IMR-90 (cell line): Measurements from ENCODE around the gene PODXL. TPM values are rescaled to one million over a fixed set of nuclear protein-coding genes. Genes with fewer than 3 reads are reported as not detected.

ENCODE experiments used
- ATAC-seq: fragments of 200-7000 bp; cut with Tn5 transposase; 2 replicates; pipeline ENCODE4 v1.9.1; 2020; ENCODE audit warnings: low read depth, mild to moderate bottlenecking, moderate library complexity
- BruUV-seq: library from RNA; stranded (reverse); fragments of 400-500 nt; replicated peaks from 2 replicates; lab custom pipeline; 2021; lab: Mats Ljungman, UMichigan
- CTCF ChIA-PET: fragments of 300-600 bp; formaldehyde crosslinking; extraction: SDS; loops from one replicate; lab custom pipeline; 2021; ENCODE audit warnings: antibody characterized with exemption; lab: Yijun Ruan, JAX
- POLR2A ChIA-PET: fragments of 300-600 bp; sonication (Branson Sonifier 250); formaldehyde crosslinking; loops from one replicate; lab custom pipeline; 2022; ENCODE audit warnings: antibody characterized with exemption; ENCODE audit not compliant: unreplicated experiment; lab: Charles Lee
- DNase-seq: peaks from one replicate; pipeline ENCODE4 v3.0.0; 2013
- H2AFZ ChIP-seq: replicated peaks from 2 replicates; pipeline ENCODE3; 2013; ENCODE audit warnings: low read length, mild to moderate bottlenecking; ENCODE audit not compliant: poor library complexity
- H2AK5ac ChIP-seq: 2 replicates; pipeline ENCODE4 v1.6.1; 2013; ENCODE audit warnings: low read depth, low read length, inconsistent platforms
- H2AK9ac ChIP-seq: replicated peaks from 2 replicates; pipeline ENCODE3; 2013; ENCODE audit warnings: mild to moderate bottlenecking, low read depth, low read length, moderate library complexity; ENCODE audit not compliant: poor library complexity
- H2BK120ac ChIP-seq: 2 replicates; pipeline ENCODE4 v1.6.1; 2013; ENCODE audit warnings: low read depth, low read length, inconsistent platforms
- H2BK15ac ChIP-seq: 3 replicates; pipeline ENCODE4 v1.6.1; 2013; ENCODE audit warnings: low read depth, low read length, inconsistent platforms
- H2BK20ac ChIP-seq: 2 replicates; pipeline ENCODE4 v1.6.1; 2013; ENCODE audit warnings: low read depth, mild to moderate bottlenecking, inconsistent platforms, low read length, moderate library complexity
- H2BK5ac ChIP-seq: 2 replicates; pipeline ENCODE4 v1.6.1; 2013; ENCODE audit warnings: mild to moderate bottlenecking, low read depth, low read length, inconsistent platforms; ENCODE audit not compliant: poor library complexity, severe bottlenecking
- H3K14ac ChIP-seq: replicated peaks from 2 replicates; pipeline ENCODE4 v1.6.1; 2013; ENCODE audit warnings: low read depth, low read length, inconsistent platforms
- H3K18ac ChIP-seq: 2 replicates; pipeline ENCODE4 v1.6.1; 2013; ENCODE audit warnings: low read depth, low read length, control low read depth
- H3K23ac ChIP-seq: 2 replicates; pipeline ENCODE4 v1.6.1; 2013; ENCODE audit warnings: low read depth, low read length, inconsistent platforms
- H3K27ac ChIP-seq: 2 replicates; pipeline ENCODE4 v1.5.1; 2013; ENCODE audit warnings: mild to moderate bottlenecking, control low read depth, low read length; ENCODE audit not compliant: insufficient read depth
- H3K27me3 ChIP-seq: 2 replicates; pipeline ENCODE4 v1.6.1; 2013; ENCODE audit warnings: low read length; ENCODE audit not compliant: control insufficient read depth, insufficient read depth
- H3K36me3 ChIP-seq: 2 replicates; pipeline ENCODE4 v1.6.1; 2013; ENCODE audit warnings: low read length, mixed read lengths; ENCODE audit not compliant: control insufficient read depth, insufficient read depth
- H3K4ac ChIP-seq: 2 replicates; pipeline ENCODE4 v1.6.1; 2013; ENCODE audit warnings: low read depth, low read length, inconsistent platforms
- H3K4me1 ChIP-seq: 2 replicates; pipeline ENCODE4 v1.6.1; 2013; ENCODE audit warnings: low read length, mixed read lengths; ENCODE audit not compliant: control insufficient read depth, insufficient read depth
- H3K4me2 ChIP-seq: 2 replicates; pipeline ENCODE4 v1.6.1; 2013; ENCODE audit warnings: low read depth, mild to moderate bottlenecking, control low read depth, low read length, moderate library complexity
- H3K4me3 ChIP-seq: 2 replicates; pipeline ENCODE4 v1.5.1; 2013; ENCODE audit warnings: low read depth, mild to moderate bottlenecking, control low read depth, low read length, moderate library complexity; ENCODE audit not compliant: insufficient read depth
- H3K56ac ChIP-seq: 2 replicates; pipeline ENCODE4 v1.6.1; 2013; ENCODE audit warnings: low read length, inconsistent platforms; ENCODE audit not compliant: insufficient read depth; ENCODE audit errors: extremely low read depth
- H3K79me1 ChIP-seq, 2 experiments: 2 replicates each; pipeline ENCODE4 v1.6.1; 2013; ENCODE audit warnings: low read length in 2 of 2, inconsistent platforms in 1 of 2, low read depth in 1 of 2
- H3K9ac ChIP-seq: 2 replicates; pipeline ENCODE4 v1.6.1; 2013; ENCODE audit warnings: low read depth, low read length, control low read depth
- H3K9me1 ChIP-seq: 2 replicates; pipeline ENCODE4 v1.6.1; 2013; ENCODE audit warnings: low read length, inconsistent platforms; ENCODE audit not compliant: insufficient read depth
- H3K9me3 ChIP-seq: 2 replicates; pipeline ENCODE4 v1.6.1; 2013; ENCODE audit warnings: low read length; ENCODE audit not compliant: control insufficient read depth, insufficient read depth
- H4K20me1 ChIP-seq: 2 replicates; pipeline ENCODE4 v1.6.1; 2013; ENCODE audit warnings: low read length, inconsistent platforms; ENCODE audit not compliant: insufficient read depth
- H4K5ac ChIP-seq: 2 replicates; pipeline ENCODE4 v1.6.1; 2013; ENCODE audit warnings: mild to moderate bottlenecking, low read depth, low read length, control low read depth
- H4K8ac ChIP-seq, 2 experiments: 2 replicates each; pipeline ENCODE4 v1.6.1; 2013; ENCODE audit warnings: low read depth in 2 of 2, low read length in 2 of 2, control low read depth in 1 of 2, inconsistent platforms in 1 of 2
- H4K91ac ChIP-seq: 2 replicates; pipeline ENCODE4 v1.6.1; 2013; ENCODE audit warnings: low read depth, low read length, inconsistent platforms; ENCODE audit not compliant: insufficient read depth
- MAFK ChIP-seq: IDR thresholded peaks from 2 replicates; pipeline ENCODE4 v1.6.1; 2012; ENCODE audit warnings: low read depth, low read length, improper control_type of control experiment
- NFE2L2 ChIP-seq: fragments of 150-350 bp; IDR thresholded peaks from 2 replicates; pipeline ENCODE4 v1.6.1; 2016; ENCODE audit warnings: low read depth, mild to moderate bottlenecking, low read length
- POLR2A ChIP-seq: IDR thresholded peaks from 2 replicates; pipeline ENCODE4 v1.6.1; 2012; ENCODE audit warnings: mild to moderate bottlenecking, low read depth, low read length
- WGBS, 2 experiments: methylation state at CpG; one replicate each; pipeline versions ENCODE4 v1.1.5 to v1.1.7; 2013; ENCODE audit warnings: missing lambda C conversion rate in 2 of 2; ENCODE audit not compliant: insufficient read length in 1 of 2; ENCODE audit errors: extremely low coverage in 2 of 2; 5-methylcytosine and 5-hydroxymethylcytosine counted together
- dilution Hi-C: fragments of 300-500 bp; cut with HindIII; formaldehyde crosslinking; loops from one replicate; pipeline ENCODE4 v1.14.3; 2018; ENCODE audit warnings: low sequenced_read_pairs; ENCODE audit not compliant: unreplicated experiment
- in situ Hi-C: fragments of 300-500 bp; cut with MboI; formaldehyde crosslinking; loops from 3 replicates; pipeline ENCODE4 v1.14.3; 2019; ENCODE audit warnings: low sequenced_read_pairs, inconsistent platforms, mixed read lengths
- intact Hi-C: fragments of 100-400 bp; cut with micrococcal nuclease; formaldehyde crosslinking; loops from 2 replicates; pipeline ENCODE4 v1.10.0; 2022
- polyA plus RNA-seq, 3 experiments: library from polyadenylated mRNA; depleted of rRNA; stranded (reverse); fragments of >200 nt; gene quantifications; 2 replicates each; pipeline ENCODE4 v1.2.3, GENCODE V29; 2012; ENCODE audit warnings: low replicate concordance in 1 of 3
- total RNA-seq: library from RNA; depleted of rRNA; stranded (reverse); fragments of >200 nt; gene quantifications from 2 replicates; pipeline ENCODE4 v1.2.3, GENCODE V29; 2012
- TF ChIP-seq, protein P1 (sequence below): fragments of 150-350 bp; IDR thresholded peaks from 2 replicates; pipeline ENCODE4 v1.6.1; 2017; ENCODE audit warnings: mild to moderate bottlenecking, antibody characterized with exemption, low read length, low read depth

PODXL gene
- total and polyA plus RNA-seq, 2 of the 4 experiments (the other 2 are of a cell fraction), result 1.3 to 3.8 TPM

GRCh38 chr7:131602304-131602993 is 46.0 kb upstream of the PODXL start:
- Histone ChIP-seq H3K4ac (no peak overlapping the region), H3K79me1 (no peaks in the 10 kb centered on the region), H3K4me1 (peaks cover 7% of the 10 kb centered on the region; the same call in 1 of the 2 replicates), H4K91ac (no peak overlapping the region), H3K4me2 (no peak overlapping the region), H4K8ac (no peak overlapping the region), H3K14ac (no peak overlapping the region), H3K18ac (no peak overlapping the region), H2AFZ (peak overlapping the region; percentile 34), H4K20me1 (no peaks in the 10 kb centered on the region), H3K27ac (no peak overlapping the region), H3K27me3 (peaks cover 1% of the 10 kb centered on the region; the same call in 1 of the 2 replicates), H3K56ac (no peak overlapping the region), H3K36me3 (no peaks in the 10 kb centered on the region), H2AK9ac (no peak overlapping the region), H2AK5ac (no peak overlapping the region), H2BK120ac (no peak overlapping the region), H3K9me3 (no peaks in the 10 kb centered on the region), H2BK15ac (no peak overlapping the region), H3K9ac (no peak overlapping the region), H3K23ac (no peak overlapping the region), H2BK5ac (no peak overlapping the region), H2BK20ac (0 out of 2 replicates have a peak overlapping the region, but pooled peaks have one; percentile 10), H3K9me1 (peaks cover 16% of the 10 kb centered on the region; the same call in 1 of the 2 replicates), H3K4me3 (no peak overlapping the region), H4K5ac (no peak overlapping the region)
- WGBS, 2 experiments, result 75% methylated on average over 3 of the region's 12 CpGs; no CpG with 5 or more reads in 1 of the 2 experiments
- ATAC-seq, result no peak
- TF ChIP-seq POLR2A (no peak), MAFK (peak; percentile 15; the same call in 1 of the 2 replicates), NFE2L2 (no peak)
- TF ChIP-seq, protein P1, sequence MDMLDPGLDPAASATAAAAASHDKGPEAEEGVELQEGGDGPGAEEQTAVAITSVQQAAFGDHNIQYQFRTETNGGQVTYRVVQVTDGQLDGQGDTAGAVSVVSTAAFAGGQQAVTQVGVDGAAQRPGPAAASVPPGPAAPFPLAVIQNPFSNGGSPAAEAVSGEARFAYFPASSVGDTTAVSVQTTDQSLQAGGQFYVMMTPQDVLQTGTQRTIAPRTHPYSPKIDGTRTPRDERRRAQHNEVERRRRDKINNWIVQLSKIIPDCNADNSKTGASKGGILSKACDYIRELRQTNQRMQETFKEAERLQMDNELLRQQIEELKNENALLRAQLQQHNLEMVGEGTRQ, result peak; percentile 46; the same call in 1 of the 2 replicates
- ChIA-PET POLR2A (no interaction called here), CTCF (no interaction called here)
- in situ Hi-C loops (no loop called here), intact Hi-C loops (no loop called here), dilution Hi-C loops (no loop called here)
- BruUV-seq, result no TSS peak
- no peak for DNase-seq
